GM23248 (cell line): Measurements from ENCODE around the gene MAFG.

Experiments used
- EZH2 ChIP-seq: fragments of 200-600 bp; sonication (generic); IDR thresholded peaks from 2 replicates; pipeline ENCODE4 v1.6.1; 2018; ENCODE audit warnings: antibody characterized with exemption, mild to moderate bottlenecking; ENCODE audit not compliant: insufficient read depth, poor library complexity, severe bottlenecking
- EZH2phosphoT487 ChIP-seq: fragments of 200-600 bp; sonication (generic); IDR thresholded peaks from 2 replicates; pipeline ENCODE4 v1.6.1; 2018; ENCODE audit warnings: antibody characterized with exemption, moderate library complexity, mild to moderate bottlenecking, low read depth; ENCODE audit not compliant: insufficient read depth

DNA sequence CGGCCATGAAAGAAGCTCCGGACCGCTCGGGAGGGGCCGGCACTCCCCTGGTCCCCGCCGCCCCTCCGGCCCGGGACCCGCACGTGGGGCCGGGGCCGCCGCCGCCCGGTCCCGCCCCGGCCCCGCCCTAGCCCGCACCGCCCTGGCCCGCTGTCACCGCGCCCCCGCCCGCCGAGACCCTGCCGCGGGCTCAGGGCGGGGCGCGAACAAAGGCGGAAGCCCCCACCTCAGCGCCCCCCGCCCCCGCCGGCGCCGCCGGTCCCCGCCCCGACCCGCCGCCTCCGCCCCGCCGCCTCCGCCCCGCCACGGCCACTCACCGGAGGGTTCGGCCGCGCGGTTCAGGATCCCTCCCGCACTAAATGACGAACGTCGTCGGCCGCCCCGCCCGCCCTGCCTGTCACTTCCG, 56.6 kb downstream of the MAFG start, which contains the start of gene ARHGDIA:
- no peak for TF ChIP-seq EZH2
- TF ChIP-seq EZH2phosphoT487, result no peak
